A549 (cell line): Measurements from ENCODE around the gene TEX22.

ENCODE experiments used
- EHF ChIP-seq: fragments of 250-450 bp; sonication (Bioruptor Pico); IDR thresholded peaks from 2 replicates; pipeline ENCODE4 v1.5.0; 2020; ENCODE audit warnings: mild to moderate bottlenecking
- EHMT2 ChIP-seq: fragments of 200-600 bp; sonication (generic); IDR thresholded peaks from 2 replicates; pipeline ENCODE4 v1.6.1; 2016; ENCODE audit warnings: antibody characterized with exemption, low read depth, mild to moderate bottlenecking, moderate library complexity
- HDAC2 ChIP-seq: fragments of 200-600 bp; sonication (generic); IDR thresholded peaks from 2 replicates; pipeline ENCODE4 v1.6.1; 2016
- KDM1A ChIP-seq: fragments of 200-600 bp; sonication (generic); IDR thresholded peaks from 2 replicates; pipeline ENCODE4 v1.6.1; 2016; ENCODE audit warnings: low read depth, mild to moderate bottlenecking
- NR3C1 ChIP-seq: fragments of >200 bp; sonication (Bioruptor Twin); formaldehyde crosslinking; IDR thresholded peaks from 3 replicates; pipeline ENCODE4 v1.6.1; 2017
- RFX5 ChIP-seq: fragments of 450-650 bp; IDR thresholded peaks from 2 replicates; pipeline ENCODE4 v1.7.1; 2014; ENCODE audit warnings: antibody characterized with exemption, mild to moderate bottlenecking, moderate library complexity
- ZFP36 ChIP-seq: fragments of 450-650 bp; IDR thresholded peaks from 2 replicates; pipeline ENCODE4 v1.6.1; 2014; ENCODE audit warnings: borderline replicate concordance; ENCODE audit not compliant: partially characterized antibody
- TF ChIP-seq, protein P1 (sequence below): fragments of >200 bp; sonication (Bioruptor Twin); formaldehyde crosslinking; IDR thresholded peaks from 3 replicates; pipeline ENCODE4 v1.5.1; 2016
- TF ChIP-seq, protein P2 (sequence below): fragments of 450-650 bp; IDR thresholded peaks from 2 replicates; pipeline ENCODE4 v1.6.1; 2014; ENCODE audit warnings: antibody characterized with exemption
- TF ChIP-seq, protein P3 (sequence below): IDR thresholded peaks from 2 replicates; pipeline ENCODE4 v1.6.1; 2012

DNA sequence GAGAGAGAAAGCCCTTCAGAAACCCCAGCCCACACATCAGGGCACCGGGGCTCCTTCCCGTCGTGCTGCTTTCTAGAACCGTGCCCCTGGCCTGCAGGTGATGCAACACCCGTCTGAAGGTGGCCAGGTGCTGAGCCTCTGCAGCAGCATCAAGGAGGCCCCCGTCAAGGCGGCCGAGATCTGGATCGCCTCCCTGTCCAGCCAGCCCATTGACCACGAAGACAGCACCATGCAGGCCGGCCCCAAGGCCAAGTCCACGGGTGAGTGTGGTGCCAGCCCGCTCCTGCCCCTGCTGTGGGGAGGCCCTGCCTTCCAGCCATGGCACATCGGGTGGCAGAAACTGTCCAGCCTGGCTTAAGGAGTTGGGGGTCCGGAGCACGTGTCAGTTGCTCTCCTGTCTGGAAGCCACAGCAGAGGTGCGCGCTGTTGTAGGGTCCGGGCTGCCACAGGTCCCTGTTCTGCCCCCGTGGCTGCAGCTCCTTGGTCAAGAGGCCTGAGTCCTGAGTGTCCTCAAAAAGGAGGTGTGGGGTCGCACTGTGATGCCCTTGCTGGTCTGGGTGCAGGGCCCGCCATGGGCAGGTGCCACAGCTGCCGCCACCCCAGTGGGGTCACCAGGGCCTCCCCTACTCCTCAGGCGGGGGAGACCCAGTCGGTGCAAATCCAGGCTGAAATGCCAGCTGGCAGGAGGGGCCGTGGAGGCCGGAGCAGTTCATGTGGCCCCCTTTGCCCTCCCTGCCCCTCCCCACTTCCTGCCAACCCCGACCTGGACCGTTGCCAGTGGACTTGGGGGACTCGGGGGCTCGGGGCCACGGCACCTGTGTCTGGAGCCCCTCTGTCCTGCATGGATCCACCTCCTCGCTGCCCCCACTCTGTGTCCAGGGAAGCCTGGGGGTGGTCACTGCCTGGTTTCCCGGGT is 31.0 kb upstream of the TEX22 start:
- TF ChIP-seq EHF (CRISPR knock-in tag) (no peak), ZFP36 (no peak), KDM1A (no peak), NR3C1 (no peak), HDAC2 (no peak), RFX5 (no peak), EHMT2 (no peak)
- TF ChIP-seq, protein P1, sequence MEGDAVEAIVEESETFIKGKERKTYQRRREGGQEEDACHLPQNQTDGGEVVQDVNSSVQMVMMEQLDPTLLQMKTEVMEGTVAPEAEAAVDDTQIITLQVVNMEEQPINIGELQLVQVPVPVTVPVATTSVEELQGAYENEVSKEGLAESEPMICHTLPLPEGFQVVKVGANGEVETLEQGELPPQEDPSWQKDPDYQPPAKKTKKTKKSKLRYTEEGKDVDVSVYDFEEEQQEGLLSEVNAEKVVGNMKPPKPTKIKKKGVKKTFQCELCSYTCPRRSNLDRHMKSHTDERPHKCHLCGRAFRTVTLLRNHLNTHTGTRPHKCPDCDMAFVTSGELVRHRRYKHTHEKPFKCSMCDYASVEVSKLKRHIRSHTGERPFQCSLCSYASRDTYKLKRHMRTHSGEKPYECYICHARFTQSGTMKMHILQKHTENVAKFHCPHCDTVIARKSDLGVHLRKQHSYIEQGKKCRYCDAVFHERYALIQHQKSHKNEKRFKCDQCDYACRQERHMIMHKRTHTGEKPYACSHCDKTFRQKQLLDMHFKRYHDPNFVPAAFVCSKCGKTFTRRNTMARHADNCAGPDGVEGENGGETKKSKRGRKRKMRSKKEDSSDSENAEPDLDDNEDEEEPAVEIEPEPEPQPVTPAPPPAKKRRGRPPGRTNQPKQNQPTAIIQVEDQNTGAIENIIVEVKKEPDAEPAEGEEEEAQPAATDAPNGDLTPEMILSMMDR = no peak
- TF ChIP-seq, protein P2, sequence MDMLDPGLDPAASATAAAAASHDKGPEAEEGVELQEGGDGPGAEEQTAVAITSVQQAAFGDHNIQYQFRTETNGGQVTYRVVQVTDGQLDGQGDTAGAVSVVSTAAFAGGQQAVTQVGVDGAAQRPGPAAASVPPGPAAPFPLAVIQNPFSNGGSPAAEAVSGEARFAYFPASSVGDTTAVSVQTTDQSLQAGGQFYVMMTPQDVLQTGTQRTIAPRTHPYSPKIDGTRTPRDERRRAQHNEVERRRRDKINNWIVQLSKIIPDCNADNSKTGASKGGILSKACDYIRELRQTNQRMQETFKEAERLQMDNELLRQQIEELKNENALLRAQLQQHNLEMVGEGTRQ = no peak
- TF ChIP-seq, protein P3, sequence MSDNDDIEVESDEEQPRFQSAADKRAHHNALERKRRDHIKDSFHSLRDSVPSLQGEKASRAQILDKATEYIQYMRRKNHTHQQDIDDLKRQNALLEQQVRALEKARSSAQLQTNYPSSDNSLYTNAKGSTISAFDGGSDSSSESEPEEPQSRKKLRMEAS = no peak
